Liver (tissue), 3 donors: ENCODE results near the gene PPME1.

Source experiments
- CTCF ChIP-seq: fragments of 150-350 bp; IDR thresholded peaks from 2 replicates; pipeline ENCODE4 v1.5.1; 2017; ENCODE audit warnings: improper control_type of control experiment, low read depth, low read length; ENCODE audit not compliant: missing input control
- EGR1 ChIP-seq, 2 donors: IDR thresholded peaks; 2 replicates each; pipeline ENCODE4 v1.6.1; 2016 to 2018; ENCODE audit warnings: antibody characterized with exemption in 2 of 2, low read depth in 2 of 2
- GABPA ChIP-seq, 2 donors: IDR thresholded peaks in 1 of 2; conservative IDR thresholded peaks in 1 of 2; 2 replicates each; pipeline ENCODE4 v1.6.1; 2016; ENCODE audit warnings: antibody characterized with exemption in 2 of 2, mild to moderate bottlenecking in 1 of 2, moderate library complexity in 1 of 2
- JUND ChIP-seq, 2 donors: IDR thresholded peaks; 2 replicates each; pipeline ENCODE4 v1.6.1; 2016; ENCODE audit warnings: antibody characterized with exemption in 2 of 2
- MAX ChIP-seq: IDR thresholded peaks from 2 replicates; pipeline ENCODE4 v1.6.1; 2016; ENCODE audit warnings: antibody characterized with exemption
- RAD21 ChIP-seq, 2 donors: IDR thresholded peaks; 2 replicates each; pipeline ENCODE4 v1.6.1; 2016; ENCODE audit warnings: antibody characterized with exemption in 2 of 2, mild to moderate bottlenecking in 2 of 2
- RXRA ChIP-seq, 2 donors: IDR thresholded peaks; 2 replicates each; pipeline ENCODE4 v1.6.1; 2017 to 2018; ENCODE audit warnings: antibody characterized with exemption in 2 of 2, mild to moderate bottlenecking in 1 of 2
- SP1 ChIP-seq: IDR thresholded peaks from 2 replicates; pipeline ENCODE4 v1.6.1; 2018; ENCODE audit warnings: antibody characterized with exemption, mild to moderate bottlenecking
- TAF1 ChIP-seq: conservative IDR thresholded peaks from 2 replicates; pipeline ENCODE4 v1.6.1; 2016; ENCODE audit warnings: antibody characterized with exemption, mild to moderate bottlenecking
- YY1 ChIP-seq: IDR thresholded peaks from 2 replicates; pipeline ENCODE4 v1.6.1; 2016; ENCODE audit warnings: antibody characterized with exemption, mild to moderate bottlenecking
- TF ChIP-seq, protein P1 (sequence below): IDR thresholded peaks from 2 replicates; pipeline ENCODE4 v1.6.1; 2016; ENCODE audit warnings: antibody characterized with exemption, mild to moderate bottlenecking
- TF ChIP-seq, protein P2 (sequence below): IDR thresholded peaks from 2 replicates; pipeline ENCODE4 v1.6.1; 2016; ENCODE audit warnings: antibody characterized with exemption
- donor health status: healthy.
- donor health status: healthy.

- TF ChIP-seq, protein P1, sequence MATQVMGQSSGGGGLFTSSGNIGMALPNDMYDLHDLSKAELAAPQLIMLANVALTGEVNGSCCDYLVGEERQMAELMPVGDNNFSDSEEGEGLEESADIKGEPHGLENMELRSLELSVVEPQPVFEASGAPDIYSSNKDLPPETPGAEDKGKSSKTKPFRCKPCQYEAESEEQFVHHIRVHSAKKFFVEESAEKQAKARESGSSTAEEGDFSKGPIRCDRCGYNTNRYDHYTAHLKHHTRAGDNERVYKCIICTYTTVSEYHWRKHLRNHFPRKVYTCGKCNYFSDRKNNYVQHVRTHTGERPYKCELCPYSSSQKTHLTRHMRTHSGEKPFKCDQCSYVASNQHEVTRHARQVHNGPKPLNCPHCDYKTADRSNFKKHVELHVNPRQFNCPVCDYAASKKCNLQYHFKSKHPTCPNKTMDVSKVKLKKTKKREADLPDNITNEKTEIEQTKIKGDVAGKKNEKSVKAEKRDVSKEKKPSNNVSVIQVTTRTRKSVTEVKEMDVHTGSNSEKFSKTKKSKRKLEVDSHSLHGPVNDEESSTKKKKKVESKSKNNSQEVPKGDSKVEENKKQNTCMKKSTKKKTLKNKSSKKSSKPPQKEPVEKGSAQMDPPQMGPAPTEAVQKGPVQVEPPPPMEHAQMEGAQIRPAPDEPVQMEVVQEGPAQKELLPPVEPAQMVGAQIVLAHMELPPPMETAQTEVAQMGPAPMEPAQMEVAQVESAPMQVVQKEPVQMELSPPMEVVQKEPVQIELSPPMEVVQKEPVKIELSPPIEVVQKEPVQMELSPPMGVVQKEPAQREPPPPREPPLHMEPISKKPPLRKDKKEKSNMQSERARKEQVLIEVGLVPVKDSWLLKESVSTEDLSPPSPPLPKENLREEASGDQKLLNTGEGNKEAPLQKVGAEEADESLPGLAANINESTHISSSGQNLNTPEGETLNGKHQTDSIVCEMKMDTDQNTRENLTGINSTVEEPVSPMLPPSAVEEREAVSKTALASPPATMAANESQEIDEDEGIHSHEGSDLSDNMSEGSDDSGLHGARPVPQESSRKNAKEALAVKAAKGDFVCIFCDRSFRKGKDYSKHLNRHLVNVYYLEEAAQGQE = no peak
- TF ChIP-seq CTCF (no peak), GABPA (IDR thresholded peaks at IDR 0.05 in 1 of 2, conservative IDR thresholded peaks at IDR 0.05 in 1 of 2) (no peak), RAD21 (IDR thresholded peaks at IDR 0.05) (no peak), JUND (IDR thresholded peaks at IDR 0.05) (no peak), TAF1 (no peak), MAX (no peak), SP1 (no peak), EGR1 (IDR thresholded peaks at IDR 0.05; ENCODE audit: low read depth in 2 of 2) (no peak), YY1 (no peak), RXRA (IDR thresholded peaks at IDR 0.05) (no peak)
- TF ChIP-seq, protein P2, sequence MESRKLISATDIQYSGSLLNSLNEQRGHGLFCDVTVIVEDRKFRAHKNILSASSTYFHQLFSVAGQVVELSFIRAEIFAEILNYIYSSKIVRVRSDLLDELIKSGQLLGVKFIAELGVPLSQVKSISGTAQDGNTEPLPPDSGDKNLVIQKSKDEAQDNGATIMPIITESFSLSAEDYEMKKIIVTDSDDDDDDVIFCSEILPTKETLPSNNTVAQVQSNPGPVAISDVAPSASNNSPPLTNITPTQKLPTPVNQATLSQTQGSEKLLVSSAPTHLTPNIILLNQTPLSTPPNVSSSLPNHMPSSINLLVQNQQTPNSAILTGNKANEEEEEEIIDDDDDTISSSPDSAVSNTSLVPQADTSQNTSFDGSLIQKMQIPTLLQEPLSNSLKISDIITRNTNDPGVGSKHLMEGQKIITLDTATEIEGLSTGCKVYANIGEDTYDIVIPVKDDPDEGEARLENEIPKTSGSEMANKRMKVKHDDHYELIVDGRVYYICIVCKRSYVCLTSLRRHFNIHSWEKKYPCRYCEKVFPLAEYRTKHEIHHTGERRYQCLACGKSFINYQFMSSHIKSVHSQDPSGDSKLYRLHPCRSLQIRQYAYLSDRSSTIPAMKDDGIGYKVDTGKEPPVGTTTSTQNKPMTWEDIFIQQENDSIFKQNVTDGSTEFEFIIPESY = no peak
These were observed 97.4 kb downstream of the PPME1 start for GRCh38 chr11:74268456-74268855.
